OCI-LY1 (cell line): Measurements from ENCODE around the gene PFKFB1.

ENCODE experiments used
- H2AFZ ChIP-seq: fragments of 200-600 bp; sonication (generic), shearing (Covaris generic); 2 replicates; pipeline ENCODE4 v1.6.0; 2014; ENCODE audit warnings: antibody characterized with exemption, mild to moderate bottlenecking, low read length
- H3F3A ChIP-seq: fragments of 200-600 bp; sonication (generic), shearing (Covaris generic); 2 replicates; pipeline ENCODE4 v1.6.0; 2014; ENCODE audit warnings: mild to moderate bottlenecking, antibody characterized with exemption, low read length, moderate library complexity; ENCODE audit not compliant: insufficient read depth
- H3K27ac ChIP-seq: fragments of 200-600 bp; sonication (generic); 2 replicates; pipeline ENCODE4 v1.5.1; 2014; ENCODE audit warnings: low read length, mixed run types, mild to moderate bottlenecking, low read depth; ENCODE audit not compliant: poor library complexity, severe bottlenecking
- H3K27me3 ChIP-seq: fragments of 200-600 bp; sonication (generic); 2 replicates; pipeline ENCODE4 v1.6.0; 2014; ENCODE audit warnings: antibody characterized with exemption, mild to moderate bottlenecking, low read length, moderate library complexity; ENCODE audit not compliant: insufficient read depth
- H3K36me3 ChIP-seq: fragments of 200-600 bp; sonication (generic); 2 replicates; pipeline ENCODE4 v1.6.1; 2014; ENCODE audit warnings: mild to moderate bottlenecking, antibody characterized with exemption, low read length, moderate library complexity, mixed read lengths; ENCODE audit not compliant: insufficient read depth
- H3K4me1 ChIP-seq: fragments of 200-600 bp; sonication (generic); 2 replicates; pipeline ENCODE4 v1.5.1; 2014; ENCODE audit warnings: mild to moderate bottlenecking, low read length, moderate library complexity; ENCODE audit not compliant: insufficient read depth, severe bottlenecking
- H3K4me2 ChIP-seq: fragments of 200-600 bp; sonication (generic), shearing (Covaris generic); 2 replicates; pipeline ENCODE4 v1.6.1; 2014; ENCODE audit warnings: low read length
- H3K4me3 ChIP-seq: fragments of 200-600 bp; sonication (generic); 2 replicates; pipeline ENCODE4 v1.5.1; 2014; ENCODE audit warnings: low read length, low read depth, mild to moderate bottlenecking, mixed read lengths; ENCODE audit not compliant: poor library complexity, severe bottlenecking
- H3K79me2 ChIP-seq: fragments of 200-600 bp; shearing (Covaris generic); 2 replicates; pipeline ENCODE4 v1.6.1; 2016; ENCODE audit warnings: mixed run types, low read length, mixed read lengths; ENCODE audit not compliant: insufficient read depth
- H3K9ac ChIP-seq: fragments of 200-600 bp; sonication (generic), shearing (Covaris generic); 2 replicates; pipeline ENCODE4 v1.6.1; 2014; ENCODE audit warnings: mild to moderate bottlenecking, low read length, mixed read lengths
- H3K9me2 ChIP-seq: fragments of 200-600 bp; sonication (generic), shearing (Covaris generic); 2 replicates; pipeline ENCODE4 v1.6.1; 2014; ENCODE audit warnings: low read depth, mild to moderate bottlenecking, low read length, mixed read lengths
- H3K9me3 ChIP-seq: fragments of 200-600 bp; shearing (Covaris generic); 2 replicates; pipeline ENCODE4 v1.6.1; 2014; ENCODE audit warnings: low read length, mixed read lengths
- H4K20me1 ChIP-seq: fragments of 200-600 bp; sonication (generic), shearing (Covaris generic); 2 replicates; pipeline ENCODE4 v1.6.0; 2016; ENCODE audit warnings: mild to moderate bottlenecking, low read length; ENCODE audit not compliant: insufficient read depth
- EZH2 ChIP-seq: fragments of 200-600 bp; sonication (generic), shearing (Covaris generic); IDR thresholded peaks from 2 replicates; pipeline ENCODE4 v1.8.0; 2017; ENCODE audit warnings: borderline replicate concordance, mixed run types, mild to moderate bottlenecking, antibody characterized with exemption, low read length, moderate library complexity, mixed read lengths
- TF ChIP-seq, protein P1 (sequence below): fragments of 200-600 bp; sonication (generic), shearing (Covaris generic); IDR thresholded peaks from 2 replicates; pipeline ENCODE4 v1.5.1; 2017; ENCODE audit warnings: mild to moderate bottlenecking, antibody characterized with exemption, low read length, moderate library complexity, mixed read lengths

Gene PFKFB1

DNA sequence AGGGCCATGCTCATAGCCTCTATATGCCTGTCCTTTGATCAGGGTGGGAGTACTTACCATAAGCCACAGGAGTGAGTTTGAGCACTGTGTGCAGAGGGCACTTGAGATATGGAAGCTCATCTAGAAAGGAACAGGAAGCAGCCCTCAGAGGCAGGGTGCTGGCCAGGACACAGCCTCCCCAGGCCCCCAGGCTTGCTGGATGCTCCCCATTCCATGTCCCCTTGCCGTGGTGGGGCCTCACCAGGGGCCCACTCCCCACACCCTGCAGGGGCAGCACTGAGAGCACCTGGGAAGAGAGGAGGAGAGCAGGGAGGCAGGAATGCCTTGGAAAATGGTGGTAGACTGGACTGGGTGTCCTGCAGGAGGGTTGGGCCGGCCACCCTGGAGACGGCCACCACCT lies 59.1 kb downstream of the PFKFB1 start:
- no peaks in the 10 kb centered on the region for H3K36me3 ChIP-seq
- no peak overlapping the region for H3K4me3 ChIP-seq
- H3K27me3 ChIP-seq = no peaks in the 10 kb centered on the region
- no peaks in the 10 kb centered on the region for H3K4me1 ChIP-seq
- H3K9me3 ChIP-seq = no peaks in the 10 kb centered on the region
- H3K9ac ChIP-seq = no peak overlapping the region
- H4K20me1 ChIP-seq = no peaks in the 10 kb centered on the region
- TF ChIP-seq, protein P1, sequence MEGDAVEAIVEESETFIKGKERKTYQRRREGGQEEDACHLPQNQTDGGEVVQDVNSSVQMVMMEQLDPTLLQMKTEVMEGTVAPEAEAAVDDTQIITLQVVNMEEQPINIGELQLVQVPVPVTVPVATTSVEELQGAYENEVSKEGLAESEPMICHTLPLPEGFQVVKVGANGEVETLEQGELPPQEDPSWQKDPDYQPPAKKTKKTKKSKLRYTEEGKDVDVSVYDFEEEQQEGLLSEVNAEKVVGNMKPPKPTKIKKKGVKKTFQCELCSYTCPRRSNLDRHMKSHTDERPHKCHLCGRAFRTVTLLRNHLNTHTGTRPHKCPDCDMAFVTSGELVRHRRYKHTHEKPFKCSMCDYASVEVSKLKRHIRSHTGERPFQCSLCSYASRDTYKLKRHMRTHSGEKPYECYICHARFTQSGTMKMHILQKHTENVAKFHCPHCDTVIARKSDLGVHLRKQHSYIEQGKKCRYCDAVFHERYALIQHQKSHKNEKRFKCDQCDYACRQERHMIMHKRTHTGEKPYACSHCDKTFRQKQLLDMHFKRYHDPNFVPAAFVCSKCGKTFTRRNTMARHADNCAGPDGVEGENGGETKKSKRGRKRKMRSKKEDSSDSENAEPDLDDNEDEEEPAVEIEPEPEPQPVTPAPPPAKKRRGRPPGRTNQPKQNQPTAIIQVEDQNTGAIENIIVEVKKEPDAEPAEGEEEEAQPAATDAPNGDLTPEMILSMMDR = no peak
- TF ChIP-seq EZH2 = no peak
- no peak overlapping the region for H3K4me2 ChIP-seq
- no peaks in the 10 kb centered on the region for H3K9me2 ChIP-seq
- H3F3A ChIP-seq = no peaks in the 10 kb centered on the region
- no peak overlapping the region for H2AFZ ChIP-seq
- H3K27ac ChIP-seq = no peak overlapping the region
- no peaks in the 10 kb centered on the region for H3K79me2 ChIP-seq

DNA sequence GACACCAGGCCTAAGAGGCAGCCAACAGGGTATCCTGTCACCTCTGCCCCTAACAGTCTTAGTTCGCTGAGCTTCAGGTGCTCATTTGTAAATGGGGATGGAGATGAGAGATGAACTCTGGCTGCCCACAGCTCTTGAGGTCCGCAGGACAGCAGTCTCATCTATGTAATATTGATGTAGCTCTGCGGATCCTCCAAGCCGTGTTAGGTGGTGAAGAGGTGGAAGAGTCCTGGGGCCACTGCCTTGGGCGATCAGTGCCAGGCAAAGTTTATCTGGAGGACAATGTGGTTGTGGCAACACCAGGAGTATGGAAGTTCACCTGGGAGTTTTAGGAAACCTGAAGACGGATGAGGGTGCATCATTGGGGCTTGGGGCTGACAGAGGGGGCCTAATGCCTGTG lies 59.9 kb downstream of the PFKFB1 start:
- no peaks in the 10 kb centered on the region for H3K36me3 ChIP-seq
- H3K4me2 ChIP-seq = no peak overlapping the region
- no peaks in the 10 kb centered on the region for H4K20me1 ChIP-seq
- H3K27ac ChIP-seq = no peak overlapping the region
- H3K79me2 ChIP-seq = no peaks in the 10 kb centered on the region
- no peak overlapping the region for H2AFZ ChIP-seq
- H3K4me3 ChIP-seq = no peak overlapping the region
- H3F3A ChIP-seq = no peaks in the 10 kb centered on the region
- no peak overlapping the region for H3K9ac ChIP-seq
- H3K9me2 ChIP-seq = no peaks in the 10 kb centered on the region
- no peaks in the 10 kb centered on the region for H3K27me3 ChIP-seq
- no peaks in the 10 kb centered on the region for H3K4me1 ChIP-seq
- no peak for TF ChIP-seq EZH2
- TF ChIP-seq, protein P1 = no peak
- no peaks in the 10 kb centered on the region for H3K9me3 ChIP-seq

DNA sequence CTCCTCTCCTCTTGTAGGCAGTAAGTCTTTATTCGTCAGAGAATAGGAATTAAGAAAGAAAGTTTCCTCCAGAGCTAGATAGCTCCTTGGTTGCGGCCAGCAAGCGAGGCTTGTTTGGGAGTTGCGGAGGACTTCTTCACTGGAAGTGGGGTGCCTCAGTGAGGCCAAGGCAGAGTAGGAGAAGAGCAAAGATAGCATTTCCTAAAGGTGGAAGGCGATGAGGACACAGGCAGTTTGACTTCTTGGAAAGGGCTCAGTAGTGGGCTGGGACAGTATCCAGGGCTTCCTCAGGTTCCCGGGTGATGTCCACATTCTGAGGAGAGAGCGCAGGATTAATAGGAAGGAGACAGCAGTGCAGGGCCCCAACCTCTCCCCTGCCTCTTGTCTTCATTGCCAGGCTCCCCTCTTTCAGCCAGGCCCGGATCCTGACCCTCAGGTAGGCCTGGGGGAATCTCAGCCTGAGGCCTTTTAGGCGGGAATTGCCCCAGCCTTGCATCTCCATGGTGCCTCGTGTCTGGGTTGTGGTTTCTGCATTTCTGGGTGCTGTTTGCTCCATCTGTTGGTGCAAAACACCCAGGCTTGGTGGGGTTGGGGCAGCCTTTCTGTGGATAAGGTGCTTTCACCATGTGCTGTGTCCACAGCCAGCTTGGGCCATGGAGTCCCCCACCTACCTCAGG lies 60.7 kb downstream of the PFKFB1 start:
- Histone ChIP-seq H3K27me3 (no peaks in the 10 kb centered on the region), H3K9me2 (no peaks in the 10 kb centered on the region), H3K9ac (no peak overlapping the region), H3K4me2 (no peak overlapping the region), H3K4me1 (no peaks in the 10 kb centered on the region), H3K27ac (no peak overlapping the region), H3K36me3 (peaks cover 4% of the 10 kb centered on the region; the same call in 1 of the 2 replicates), H4K20me1 (no peaks in the 10 kb centered on the region), H2AFZ (no peak overlapping the region), H3K4me3 (no peak overlapping the region), H3F3A (no peaks in the 10 kb centered on the region), H3K9me3 (no peaks in the 10 kb centered on the region), H3K79me2 (no peaks in the 10 kb centered on the region)
- TF ChIP-seq EZH2 = no peak
- TF ChIP-seq, protein P1 = no peak
